ENCODE results near the gene ATP5ME.
"Not testable (repeated sequence)": the region's sequence is repeated elsewhere in the genome, so short reads cannot be mapped to it uniquely, and the experiment has no call there.

The ATP5ME gene

DNA sequence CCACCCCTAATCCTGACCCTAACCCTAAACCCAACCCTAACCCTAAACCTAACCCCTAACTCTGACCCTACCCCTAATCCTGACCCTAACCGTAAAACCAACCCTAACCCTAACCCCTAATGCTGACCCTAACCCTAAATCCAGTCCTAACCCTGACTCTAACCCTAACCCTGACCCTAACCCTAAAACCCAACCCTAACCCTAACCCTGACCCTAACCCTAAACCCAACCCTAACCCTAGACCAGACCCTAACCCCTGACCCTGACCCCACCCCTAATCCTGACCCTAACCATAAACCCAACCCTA, 30.8 kb upstream of the ATP5ME start:
- DNase-seq (ENCODE audit: low read depth), result no peak

DNA sequence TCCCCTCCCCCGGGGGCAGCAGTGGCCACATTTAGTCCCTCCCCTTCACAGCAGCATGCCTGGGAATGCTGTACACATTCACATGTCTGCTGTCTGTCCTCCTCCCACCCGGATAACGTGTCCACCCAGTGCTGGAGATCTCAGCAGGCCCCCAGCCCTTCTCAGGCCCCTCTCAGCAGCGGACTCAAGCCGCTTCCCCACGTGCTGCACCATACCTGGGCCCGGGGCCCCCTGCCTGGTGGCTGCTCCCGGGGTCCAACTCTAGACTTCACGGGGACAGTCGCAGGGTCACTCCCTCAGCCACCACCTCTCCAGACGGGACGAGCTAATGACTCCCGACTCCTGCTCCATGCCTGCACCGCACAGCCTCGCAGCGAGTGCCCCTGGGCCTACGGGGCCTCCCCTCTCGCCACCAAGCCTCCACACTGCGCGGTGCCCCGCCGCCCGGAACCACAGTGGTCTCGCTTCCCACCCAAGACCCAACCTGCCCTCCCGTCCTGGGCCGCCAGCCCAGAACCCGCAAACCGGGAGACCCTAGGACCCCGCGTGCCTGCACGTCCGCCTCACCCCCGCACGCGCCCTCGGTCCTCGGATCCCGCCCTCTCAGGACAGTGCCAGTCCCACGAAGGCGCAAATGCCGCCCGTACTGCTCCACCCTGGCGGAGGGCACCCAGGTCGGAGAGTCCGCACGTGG, 30.3 kb upstream of the ATP5ME start:
- no peak for DNase-seq (ENCODE audit: low read depth)

DNA sequence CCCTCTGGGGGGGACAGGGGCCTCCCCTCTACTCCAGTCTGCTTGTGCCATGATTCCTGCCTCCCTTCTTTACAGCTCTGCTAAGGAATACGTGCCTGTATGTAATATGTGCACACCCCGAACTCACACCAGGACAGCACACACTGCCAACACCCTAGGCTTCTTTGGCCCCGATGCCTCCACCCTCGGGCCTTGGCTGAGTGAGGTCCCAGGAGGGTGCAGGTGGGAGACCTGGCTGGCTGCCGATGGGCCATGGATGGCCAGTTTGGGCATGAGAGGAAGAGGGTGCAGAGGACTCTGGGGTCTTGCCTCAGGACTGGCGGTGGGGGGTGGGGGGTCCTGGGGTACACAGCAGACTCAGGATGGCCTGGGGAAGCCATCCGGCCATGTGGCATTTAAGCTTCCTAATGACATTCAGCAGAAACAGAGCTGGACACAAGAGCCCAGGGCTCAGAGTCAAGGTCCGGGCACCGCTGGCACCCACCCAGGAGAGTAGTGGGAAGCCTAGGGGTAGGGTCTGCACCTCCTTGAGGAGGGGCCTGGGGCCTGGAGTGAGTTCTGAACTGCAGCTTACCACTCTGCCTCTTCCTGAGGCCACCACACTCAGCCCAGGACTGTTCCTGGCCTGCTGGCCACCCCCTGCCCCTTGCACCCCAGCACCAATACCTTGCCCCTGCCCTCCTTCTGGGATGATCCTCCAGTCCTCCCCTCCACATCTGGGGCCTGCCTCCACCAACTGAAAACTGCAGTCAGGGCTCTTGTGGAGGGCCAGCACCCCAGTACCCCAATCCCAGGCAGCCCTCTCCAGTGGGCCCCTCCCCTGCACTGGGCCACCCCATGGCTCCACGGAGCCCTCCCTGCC, 29.5 kb upstream of the ATP5ME start:
- DNase-seq (ENCODE audit: low read depth), result no peak

DNA sequence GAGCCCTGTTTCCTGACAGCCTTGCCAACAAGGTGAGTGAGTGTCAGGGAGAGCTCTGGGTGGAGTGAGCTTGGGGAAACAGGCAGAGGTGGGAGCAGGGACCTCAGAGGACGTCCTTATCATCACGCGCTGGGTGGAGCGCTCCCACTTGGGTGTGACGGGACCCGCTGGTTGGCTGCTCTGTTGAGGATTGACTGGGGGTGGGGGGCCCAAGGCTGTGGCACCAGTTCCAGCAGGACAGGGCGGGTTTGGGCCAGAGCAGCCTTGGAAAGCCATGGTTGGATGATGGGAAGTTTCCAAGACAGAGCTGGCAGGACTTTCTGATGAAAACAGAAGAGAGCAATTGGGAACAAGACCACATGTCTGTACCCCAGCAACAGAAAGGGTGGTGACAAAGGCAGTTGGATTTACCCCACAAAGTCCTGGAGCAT, 28.6 kb upstream of the ATP5ME start:
- no peak for DNase-seq (ENCODE audit: low read depth)

DNA sequence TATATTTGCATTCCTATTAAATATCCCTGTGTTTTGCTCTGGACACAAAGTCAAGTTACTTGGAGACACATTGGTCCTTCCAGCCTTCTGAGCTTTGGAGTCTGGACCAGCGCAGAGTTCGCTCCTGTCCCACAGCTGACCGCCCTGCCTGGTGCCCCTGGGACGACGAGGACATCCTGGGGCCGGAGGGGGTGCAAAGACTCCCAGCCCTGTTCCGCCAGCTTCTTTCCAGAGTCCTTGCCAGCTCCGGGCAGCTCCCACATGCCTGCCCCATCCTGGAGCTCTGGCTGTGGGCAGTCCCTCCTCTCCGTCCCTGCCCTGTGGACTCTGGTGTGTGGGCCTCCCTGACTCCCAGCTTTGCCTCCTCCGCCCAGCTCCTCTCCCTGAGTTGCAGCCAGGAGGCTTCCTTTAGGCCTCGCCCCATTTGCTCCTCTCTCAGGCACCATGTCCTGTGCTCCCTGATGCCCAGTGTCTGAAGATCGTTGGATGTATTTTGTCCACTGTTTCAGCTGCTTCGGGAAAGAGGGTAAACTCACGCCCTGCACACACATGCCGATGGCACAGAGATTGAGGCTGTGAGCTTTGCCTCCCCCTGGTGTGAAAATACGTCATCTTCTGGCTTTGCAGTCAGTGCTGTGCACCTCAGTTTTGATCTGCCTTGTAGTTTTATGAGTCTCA, 26.6 kb upstream of the ATP5ME start:
- DNase-seq (ENCODE audit: low read depth), result no peak

DNA sequence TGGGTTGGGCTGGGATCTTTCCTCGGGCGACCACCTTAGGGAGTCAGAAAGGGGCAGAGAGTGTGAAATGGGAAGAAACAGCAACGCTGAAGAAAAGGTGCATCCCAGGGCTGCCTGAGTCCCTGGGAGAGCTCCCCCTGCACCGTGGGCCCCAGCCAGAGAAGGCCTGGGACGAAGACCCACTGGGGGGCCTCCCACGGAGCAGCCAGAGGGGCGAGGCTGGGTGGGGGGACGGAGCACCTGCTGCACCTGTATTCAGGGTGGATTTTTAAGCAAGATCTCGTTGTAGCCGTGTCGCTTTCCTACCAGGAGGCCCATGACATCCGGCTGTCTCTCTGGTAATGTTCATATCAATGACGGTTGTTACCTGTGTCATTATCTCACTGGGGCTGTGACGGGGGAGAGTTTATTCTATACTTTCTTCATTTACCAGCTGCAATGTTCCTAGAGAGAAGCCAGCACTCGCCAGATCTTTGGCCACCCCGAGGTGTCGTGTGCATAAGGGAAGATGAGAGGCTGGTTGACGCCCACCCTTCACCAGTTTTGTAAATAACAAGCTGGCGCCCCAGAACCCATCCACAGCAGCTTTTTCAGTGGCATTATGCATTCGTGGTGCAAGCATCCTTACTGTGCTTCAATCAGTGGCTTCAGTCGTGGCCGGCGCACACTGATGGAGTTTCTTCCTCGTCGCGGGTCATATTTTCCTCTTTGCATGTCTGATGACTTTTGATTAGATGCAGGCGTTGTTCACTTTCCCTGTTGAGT, 25.9 kb upstream of the ATP5ME start:
- DNase-seq (ENCODE audit: low read depth), result no peak

DNA sequence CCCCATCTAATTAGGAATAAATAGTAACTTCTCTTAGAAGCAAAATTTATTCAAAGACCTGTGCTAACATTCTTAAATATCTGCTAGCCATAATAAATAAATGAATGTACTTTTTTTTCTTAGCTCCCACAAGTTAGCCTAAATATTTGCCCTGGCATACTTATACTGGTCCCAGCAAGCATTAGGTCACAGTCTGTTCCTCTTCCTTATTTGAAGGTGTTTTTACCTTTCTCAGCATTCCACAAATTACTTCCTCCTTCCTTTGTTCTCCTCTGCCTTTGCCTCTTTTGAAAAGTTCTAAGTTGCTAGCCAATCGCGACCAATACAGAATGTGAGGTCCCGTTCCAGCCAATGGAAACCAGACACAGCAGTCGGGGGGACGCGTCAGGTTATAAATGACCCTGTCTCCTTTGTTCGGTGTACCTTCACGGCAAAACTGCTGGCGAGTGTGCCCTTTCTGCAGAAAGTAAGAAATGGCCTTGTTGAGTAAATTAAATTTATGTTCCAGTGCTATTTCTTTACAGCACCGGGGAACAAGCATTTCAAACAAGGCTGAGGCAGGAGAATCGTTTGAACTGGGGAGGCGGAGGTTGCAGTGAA, 20.4 kb upstream of the ATP5ME start:
- not testable (repeated sequence) for DNase-seq (ENCODE audit: low read depth)

DNA sequence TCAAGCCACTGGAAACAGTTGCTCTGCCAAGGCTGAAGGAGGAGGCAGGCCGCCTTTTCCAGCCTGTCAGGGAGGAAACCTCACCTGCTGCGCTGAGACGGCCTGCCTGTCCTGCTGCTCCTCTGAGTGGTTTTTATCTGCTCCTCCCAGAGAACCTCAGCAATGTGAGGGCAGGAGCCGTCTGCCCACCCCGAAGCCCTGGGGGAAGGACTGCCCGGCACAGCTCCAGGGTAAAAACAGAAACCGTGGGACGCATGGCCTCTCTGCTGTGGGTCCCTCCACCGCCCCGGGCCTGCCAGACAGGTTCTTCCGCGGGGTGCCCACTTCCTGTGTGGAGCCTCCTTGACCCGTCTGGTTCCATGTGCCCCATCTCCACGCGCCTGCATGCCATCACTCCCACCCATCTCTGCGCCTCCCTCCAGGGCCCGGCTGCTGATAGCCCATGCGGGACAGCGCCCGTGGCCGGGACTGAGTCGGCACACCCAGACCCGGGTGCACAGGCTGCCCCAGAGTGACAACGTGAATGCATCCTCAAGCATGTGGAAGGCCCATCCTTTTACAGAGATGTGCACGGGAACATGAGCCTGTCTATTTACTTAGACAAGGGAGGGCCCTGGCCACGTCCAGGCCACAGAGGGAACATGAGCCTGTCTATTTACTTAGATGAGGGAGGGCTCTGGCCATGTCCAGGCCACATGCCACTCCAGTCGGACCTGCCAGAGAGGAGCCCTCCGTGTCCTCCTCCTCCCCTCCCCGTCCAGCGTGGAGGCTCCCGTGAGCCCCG, 18.9 kb upstream of the ATP5ME start:
- DNase-seq (ENCODE audit: low read depth), result no peak

DNA sequence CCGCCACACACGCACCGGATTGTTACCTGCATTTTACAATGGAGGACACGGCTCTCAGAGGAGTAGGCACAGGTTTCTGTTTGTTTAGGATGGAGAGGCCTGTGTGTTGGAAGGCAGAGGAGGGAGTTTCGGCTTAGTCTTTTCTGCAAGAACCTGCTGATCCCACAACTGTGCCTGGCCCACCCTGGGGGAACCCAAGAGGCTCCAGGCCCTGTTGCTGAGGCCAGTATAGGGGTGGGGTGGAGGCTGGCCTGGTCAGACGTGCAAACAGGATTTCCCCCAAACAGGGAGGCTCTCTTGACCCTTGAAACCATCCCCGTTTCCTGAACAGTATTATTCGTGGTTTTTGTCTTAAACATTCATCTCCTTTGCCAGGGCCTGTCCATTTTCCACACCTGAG, 15.6 kb upstream of the ATP5ME start:
- no peak for DNase-seq (ENCODE audit: low read depth)

DNA sequence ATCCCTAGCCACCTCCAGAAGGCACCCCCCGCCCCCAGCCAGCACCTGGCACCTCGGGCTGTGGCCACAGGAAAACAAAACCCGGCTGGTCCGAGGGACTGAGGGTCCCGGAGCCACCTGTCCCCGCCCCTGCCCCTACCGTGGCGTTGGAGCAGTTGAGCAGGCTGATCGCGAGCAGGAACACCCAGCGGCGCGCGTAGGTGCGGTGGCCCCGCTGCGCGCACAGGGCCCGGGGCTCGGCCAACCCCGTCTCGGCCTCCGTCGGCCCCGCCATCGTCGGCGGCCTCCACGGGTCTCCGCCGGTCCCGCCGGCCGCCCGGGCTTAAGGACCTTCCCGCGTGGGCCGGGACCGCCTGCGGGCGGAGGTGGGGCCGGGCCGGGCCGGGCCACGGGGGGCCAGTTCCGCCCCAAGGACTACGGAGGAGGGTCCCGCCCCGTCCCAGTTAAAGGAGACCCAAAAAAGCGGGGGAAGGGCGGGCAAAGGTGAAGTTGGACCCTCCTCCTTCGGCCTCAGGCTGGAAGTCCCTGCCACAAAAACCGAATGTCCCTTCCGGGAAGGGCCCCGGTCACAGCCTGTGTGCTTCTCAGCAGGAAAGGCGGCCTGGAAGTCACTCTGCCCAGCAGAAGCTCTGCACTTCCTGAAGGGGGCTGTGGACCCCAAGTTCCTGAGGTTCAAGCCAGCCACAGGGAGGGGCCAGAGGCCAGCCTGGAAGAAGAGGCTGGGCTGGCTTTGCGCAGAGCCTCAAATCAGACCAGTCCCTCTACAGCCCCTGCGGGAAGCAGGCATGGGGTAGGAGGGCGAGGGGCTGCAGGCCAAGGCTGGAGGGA, 15.0 kb upstream of the ATP5ME start, which contains the start of gene SLC49A3:
Gene SLC49A3, minus strand, starts transcription at position 298 of the 828 bp plus-strand sequence. Its CDS starts 24 bp downstream, at position 274.
- no peak for DNase-seq (ENCODE audit: low read depth)

DNA sequence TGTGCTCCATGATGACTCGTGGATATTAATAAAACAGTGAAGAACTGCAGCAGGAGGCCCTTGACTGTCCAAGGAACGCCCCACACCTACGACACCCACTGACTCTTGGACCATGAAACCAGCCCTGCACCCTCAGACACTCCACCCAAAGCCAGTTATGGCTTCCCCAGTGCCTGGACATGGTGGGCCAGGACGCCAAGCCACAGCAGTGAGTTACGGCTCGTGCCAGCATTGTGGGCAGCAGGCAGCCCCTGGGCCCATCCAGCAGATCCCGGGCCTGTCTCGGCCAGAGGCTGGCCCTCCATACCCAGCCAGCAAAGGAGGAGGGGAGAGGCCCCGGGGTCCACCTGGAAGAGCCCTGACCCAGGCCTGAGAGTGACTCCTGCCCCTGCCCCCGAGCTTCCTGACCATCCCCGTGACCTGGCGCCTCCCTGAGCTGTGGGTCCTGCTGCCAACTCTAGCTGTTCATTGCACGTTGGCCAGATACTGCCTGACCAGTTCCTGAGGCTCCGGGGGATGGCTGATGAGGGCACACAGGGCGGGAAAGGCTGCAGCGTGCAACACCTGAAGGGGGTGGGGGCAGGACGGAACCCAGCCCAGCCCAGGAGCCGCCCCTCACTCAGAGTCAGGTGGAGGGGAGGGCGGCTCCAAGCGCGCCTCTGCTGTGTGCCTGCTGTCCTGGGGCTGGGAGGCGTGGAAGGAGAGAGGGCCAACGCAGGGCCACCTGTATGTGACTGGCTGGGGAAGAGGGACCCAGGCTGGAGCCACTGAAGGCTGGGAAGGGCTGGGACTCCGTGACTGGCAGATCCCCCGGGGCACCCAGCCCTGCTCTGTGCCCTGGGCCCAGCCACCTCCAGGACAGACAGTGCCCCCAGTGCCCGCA, 14.1 kb upstream of the ATP5ME start:
- DNase-seq (ENCODE audit: low read depth), result no peak

DNA sequence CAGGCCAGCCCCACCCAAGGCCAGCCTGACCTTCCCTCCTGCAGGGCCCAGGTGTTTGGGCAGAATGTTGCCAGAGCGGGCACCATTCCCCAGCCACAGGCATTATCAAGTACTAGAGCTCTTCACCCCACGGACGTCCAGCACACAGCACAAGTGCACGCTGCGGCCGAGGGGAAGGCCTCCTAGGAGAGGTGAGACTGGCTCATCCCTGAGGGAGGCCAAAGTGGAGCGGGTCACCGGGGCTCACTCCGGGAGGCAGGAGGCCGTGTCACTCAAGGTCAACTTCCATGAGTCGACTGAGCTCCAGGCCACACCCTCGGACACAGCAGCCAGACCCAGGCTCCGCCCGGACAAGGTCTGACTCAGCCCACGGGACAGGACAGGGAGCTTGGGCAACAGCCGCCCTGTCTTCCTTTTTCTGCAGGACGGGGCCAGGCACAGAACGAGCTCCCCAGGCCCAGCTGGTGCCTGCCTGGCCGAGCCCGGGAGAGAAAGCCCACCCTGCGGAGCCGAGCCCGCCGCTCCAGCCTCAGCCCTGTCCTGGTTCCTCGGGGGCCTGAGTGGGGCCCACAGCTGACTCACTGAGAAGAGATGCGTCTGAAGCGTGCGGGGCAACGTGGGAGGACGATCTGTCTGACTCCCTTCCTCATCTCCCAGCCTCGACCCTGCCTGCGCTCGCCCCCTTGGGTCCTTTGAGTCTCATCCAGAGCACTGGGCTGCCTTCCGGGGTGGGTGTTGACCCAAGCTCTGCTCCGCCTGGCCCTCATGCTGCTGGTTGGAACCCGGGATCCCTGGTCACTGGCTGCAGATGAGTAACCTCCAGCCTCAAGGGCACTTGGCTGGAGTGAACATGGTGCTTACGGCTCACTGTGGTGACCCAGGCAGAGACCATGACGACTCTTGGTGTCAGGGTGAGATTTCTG, 13.2 kb upstream of the ATP5ME start:
- no peak for DNase-seq (ENCODE audit: low read depth)

DNA sequence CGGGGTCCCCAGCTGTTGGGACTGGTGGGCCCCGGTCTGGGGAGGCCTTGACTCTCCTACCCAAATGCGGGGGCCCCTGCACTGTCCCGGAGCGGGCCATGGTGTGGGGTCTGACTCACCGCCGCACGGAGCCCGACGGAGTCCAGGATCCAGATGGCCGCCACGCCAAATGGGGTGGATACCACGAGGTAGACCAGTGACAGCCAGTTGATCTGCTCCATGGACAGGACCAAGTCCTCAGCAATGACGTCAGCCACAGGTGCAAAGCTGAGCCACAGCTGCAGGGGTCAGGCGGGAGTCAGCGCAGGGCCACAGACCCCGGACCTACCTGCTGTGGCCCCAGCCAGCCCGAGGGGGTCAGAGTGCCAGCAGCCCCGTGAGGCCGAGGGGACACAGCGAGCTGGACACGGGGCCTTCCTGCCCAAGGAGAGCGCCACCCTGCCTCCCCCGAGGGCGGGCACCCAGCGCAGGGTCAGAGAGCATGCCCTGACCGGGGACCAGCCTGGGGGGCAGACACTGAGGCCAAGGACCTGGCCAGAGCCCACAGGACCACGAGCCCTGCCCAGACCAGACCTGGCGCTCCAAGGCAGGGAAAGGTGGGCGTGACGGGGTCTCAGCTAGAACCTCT, 12.5 kb upstream of the ATP5ME start:
- no peak for DNase-seq (ENCODE audit: low read depth)

DNA sequence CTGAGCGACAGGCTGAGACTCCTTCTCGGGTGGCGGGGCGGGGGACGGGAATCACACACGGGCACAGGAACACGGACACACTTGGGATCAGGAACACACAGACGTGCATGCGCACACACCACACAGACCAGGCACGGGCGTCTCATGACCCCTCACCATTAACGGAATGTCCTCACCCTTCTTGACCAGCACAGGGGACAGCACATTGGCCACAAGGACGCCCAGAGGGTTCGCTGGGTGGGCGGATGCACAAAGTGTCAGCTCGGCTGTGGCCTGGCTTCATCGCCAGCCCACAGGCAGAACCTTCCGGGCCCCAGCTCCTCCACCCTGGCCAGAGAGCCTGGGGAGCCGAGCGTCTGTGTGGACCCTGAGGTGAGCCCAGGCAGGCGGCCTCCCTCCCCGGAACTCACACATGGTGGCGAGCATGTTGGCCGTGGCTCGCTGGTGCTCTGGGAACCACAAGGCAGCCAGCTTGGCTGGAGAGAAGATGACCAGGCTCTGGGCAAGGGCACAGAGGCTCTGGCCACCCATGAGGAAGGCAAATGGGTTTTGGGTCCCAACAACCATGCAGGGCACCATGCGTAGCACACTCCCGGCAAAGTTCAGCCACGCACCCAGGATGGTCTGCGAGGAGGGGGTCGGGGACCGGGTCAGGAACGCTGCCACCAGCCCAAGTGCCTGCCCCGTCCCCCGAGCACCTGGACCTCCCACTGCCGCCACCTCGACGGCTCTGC, 11.8 kb upstream of the ATP5ME start:
- DNase-seq (ENCODE audit: low read depth), result no peak

DNA sequence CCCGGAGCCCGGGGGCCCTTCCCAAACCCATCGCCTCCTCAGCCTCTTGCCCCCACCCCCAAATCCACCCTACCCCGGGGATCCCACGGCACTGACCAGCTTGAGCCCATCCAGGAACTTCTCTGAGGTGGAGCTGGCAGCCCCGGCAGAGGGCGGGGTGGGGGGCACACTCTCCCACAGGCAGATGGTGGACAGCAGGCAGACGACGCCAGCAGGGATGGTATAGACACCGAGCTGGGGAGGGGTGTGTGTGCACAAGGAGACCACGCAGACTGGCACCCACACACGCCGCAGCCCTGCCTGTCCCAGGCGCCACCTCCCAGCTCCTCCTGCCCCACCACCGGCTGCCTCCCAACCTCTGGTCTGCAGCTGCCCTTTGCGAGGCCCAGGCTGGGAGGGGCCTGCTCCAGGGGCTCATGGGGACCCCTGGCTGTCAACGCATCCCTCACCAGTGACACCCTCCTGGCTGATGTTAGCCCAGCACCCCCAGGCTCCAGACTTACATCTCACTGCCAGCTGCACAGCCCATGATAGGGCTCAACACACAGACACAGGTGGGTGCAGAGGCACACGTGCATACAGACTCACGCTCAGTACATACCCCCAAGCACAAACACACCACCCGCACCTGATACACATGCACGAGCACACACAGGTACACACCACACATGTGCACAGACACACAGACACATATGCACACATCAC, 10.7 kb upstream of the ATP5ME start:
- no peak for DNase-seq (ENCODE audit: low read depth)

DNA sequence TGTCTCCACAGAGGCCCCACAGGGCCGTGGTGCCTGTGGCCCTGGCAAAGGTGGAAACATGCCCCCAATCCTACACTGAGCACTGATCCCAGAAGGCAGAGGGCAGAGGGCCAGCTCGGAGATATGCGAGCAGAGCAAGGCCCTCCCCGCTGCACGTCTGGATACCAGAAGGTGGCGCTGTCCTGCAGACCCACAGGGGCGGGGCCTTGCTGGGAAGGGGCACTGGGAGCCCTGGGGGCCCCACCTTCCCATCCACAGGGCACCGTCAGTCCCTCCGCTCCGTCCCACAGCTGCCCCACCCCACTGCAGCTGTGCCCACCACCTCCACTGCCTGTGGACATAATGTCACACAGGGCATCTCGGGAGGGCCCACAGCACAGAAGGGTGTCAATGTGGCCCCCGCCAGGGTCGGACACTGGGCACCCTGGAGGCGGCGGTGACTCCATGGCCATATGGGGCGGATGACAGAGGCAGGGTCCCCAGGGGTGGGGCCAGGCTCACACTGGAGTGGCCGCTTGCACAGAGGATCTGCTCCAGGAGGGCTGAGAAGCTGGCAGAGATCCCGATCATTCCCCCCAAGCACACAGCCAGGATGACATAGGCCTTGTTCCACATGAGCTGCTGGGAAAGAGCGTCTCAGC, 10.0 kb upstream of the ATP5ME start:
- no peak for DNase-seq (ENCODE audit: low read depth)
